Transverse colon (tissue), 3 donors: ENCODE measurements around the gene MAP3K1.

Source experiments
- CTCF ChIP-seq, 5 experiments: fragments of 200-600 bp in 3 of 5; fragments of 450-650 bp in 2 of 5; sonication (generic) in 3 of 5; IDR thresholded peaks; 1 replicate in 2 of 5; 2 replicates in 3 of 5; pipeline ENCODE4 v1.5.1; 2016 to 2017; ENCODE audit warnings: antibody characterized with exemption in 5 of 5, inconsistent platforms in 3 of 5, mild to moderate bottlenecking in 2 of 5, moderate library complexity in 1 of 5
- EP300 ChIP-seq: sonication (generic); formaldehyde crosslinking; IDR thresholded peaks from one replicate; pipeline ENCODE4 v1.6.1; 2017; ENCODE audit warnings: antibody characterized with exemption, low read depth
- POLR2A ChIP-seq: fragments of 450-650 bp; IDR thresholded peaks from one replicate; pipeline ENCODE4 v1.6.1; 2016; ENCODE audit warnings: antibody characterized with exemption, mild to moderate bottlenecking, moderate library complexity

DNA sequence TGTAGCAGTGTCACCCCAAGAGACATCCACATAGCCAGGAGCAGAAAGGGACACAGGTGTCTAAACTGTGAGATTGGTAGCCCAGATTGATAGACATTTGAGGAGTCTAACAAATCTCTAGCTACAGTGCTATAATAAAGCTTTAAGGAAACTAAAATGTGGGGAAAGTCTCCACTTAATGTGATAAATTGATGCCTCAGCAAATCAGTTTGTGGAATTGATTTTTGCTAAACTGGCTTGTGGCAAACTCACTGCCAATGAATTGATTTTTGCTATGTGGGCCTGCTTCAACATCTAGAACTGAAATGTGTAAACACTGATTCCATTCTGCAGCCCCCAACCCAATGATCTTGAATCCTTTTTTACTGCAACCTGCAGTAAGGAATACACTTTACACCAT, 16.8 kb upstream of the MAP3K1 start:
- TF ChIP-seq POLR2A: no peak
- TF ChIP-seq CTCF (IDR thresholded peaks at IDR 0.05): no peak
- no peak for TF ChIP-seq EP300
